Liver (tissue), 9 donors: ENCODE results near the gene XRCC5. TPM values are rescaled to one million over a fixed set of nuclear protein-coding genes. Genes with fewer than 3 reads are reported as not detected.
A peak's percentile ranks its signal among the peaks of the same experiment; 100 is the strongest.

Source experiments
- DNase-seq: peaks from one replicate; pipeline ENCODE4 v3.0.0-alpha.2; 2017; ENCODE audit warnings: low spot score
- H3K27ac ChIP-seq, 2 donors: one replicate each; pipeline ENCODE4 v1.7.0; 2013; ENCODE audit warnings: inconsistent platforms in 2 of 2, low read length in 2 of 2, control low read depth in 1 of 2, low read depth in 1 of 2, mild to moderate bottlenecking in 1 of 2
- H3K27me3 ChIP-seq, 4 donors: one replicate each; pipeline versions ENCODE4 v1.6.1 to v1.7.0; 2013; ENCODE audit warnings: low read length in 3 of 4, inconsistent platforms in 1 of 4, mild to moderate bottlenecking in 1 of 4, moderate library complexity in 1 of 4; ENCODE audit not compliant: control insufficient read depth in 4 of 4, insufficient read depth in 4 of 4
- H3K36me3 ChIP-seq, 4 donors: one replicate each; pipeline versions ENCODE4 v1.6.1 to v1.7.0; 2013; ENCODE audit warnings: low read length in 3 of 4, mild to moderate bottlenecking in 3 of 4, low read depth in 1 of 4, moderate library complexity in 1 of 4; ENCODE audit not compliant: control insufficient read depth in 4 of 4, insufficient read depth in 3 of 4
- H3K4me1 ChIP-seq, 4 donors: one replicate each; pipeline versions ENCODE4 v1.6.1 to v1.7.0; 2013; ENCODE audit warnings: low read length in 3 of 4, mild to moderate bottlenecking in 3 of 4, moderate library complexity in 1 of 4; ENCODE audit not compliant: control insufficient read depth in 4 of 4, insufficient read depth in 4 of 4
- H3K4me3 ChIP-seq, 3 donors: one replicate each; pipeline versions ENCODE4 v1.6.1 to v1.7.0; 2013; ENCODE audit warnings: low read length in 3 of 3, control low read depth in 1 of 3, low read depth in 1 of 3, mild to moderate bottlenecking in 1 of 3
- H3K9ac ChIP-seq, 2 donors: one replicate each; pipeline ENCODE4 v1.7.0; 2013; ENCODE audit warnings: low read length in 2 of 2, mild to moderate bottlenecking in 2 of 2, moderate library complexity in 2 of 2, control low read depth in 1 of 2, low read depth in 1 of 2
- H3K9me3 ChIP-seq, 4 donors: one replicate each; pipeline versions ENCODE4 v1.6.1 to v1.7.0; 2013; ENCODE audit warnings: low read length in 3 of 4; ENCODE audit not compliant: control insufficient read depth in 4 of 4
- ATF3 ChIP-seq: IDR thresholded peaks from 2 replicates; pipeline ENCODE4 v1.6.1; 2016; ENCODE audit warnings: antibody characterized with exemption
- CTCF ChIP-seq: fragments of 150-350 bp; IDR thresholded peaks from 2 replicates; pipeline ENCODE4 v1.5.1; 2017; ENCODE audit warnings: improper control_type of control experiment, low read depth, low read length; ENCODE audit not compliant: missing input control
- EGR1 ChIP-seq, 2 donors: IDR thresholded peaks; 2 replicates each; pipeline ENCODE4 v1.6.1; 2016 to 2018; ENCODE audit warnings: antibody characterized with exemption in 2 of 2, low read depth in 2 of 2
- FOXA1 ChIP-seq: IDR thresholded peaks from 2 replicates; pipeline ENCODE4 v1.6.1; 2016; ENCODE audit warnings: antibody characterized with exemption
- FOXA2 ChIP-seq: IDR thresholded peaks from 2 replicates; pipeline ENCODE4 v1.6.1; 2016; ENCODE audit warnings: antibody characterized with exemption
- GABPA ChIP-seq, 2 donors: IDR thresholded peaks in 1 of 2; conservative IDR thresholded peaks in 1 of 2; 2 replicates each; pipeline ENCODE4 v1.6.1; 2016; ENCODE audit warnings: antibody characterized with exemption in 2 of 2, mild to moderate bottlenecking in 1 of 2, moderate library complexity in 1 of 2
- HNF4A ChIP-seq, 2 donors: conservative IDR thresholded peaks; 2 replicates each; pipeline ENCODE4 v1.6.1; 2016; ENCODE audit warnings: antibody characterized with exemption in 2 of 2, mild to moderate bottlenecking in 2 of 2
- HNF4G ChIP-seq: IDR thresholded peaks from 2 replicates; pipeline ENCODE4 v1.6.1; 2016; ENCODE audit warnings: antibody characterized with exemption
- JUND ChIP-seq, 2 donors: IDR thresholded peaks; 2 replicates each; pipeline ENCODE4 v1.6.1; 2016; ENCODE audit warnings: antibody characterized with exemption in 2 of 2
- NR2F2 ChIP-seq: IDR thresholded peaks from 2 replicates; pipeline ENCODE4 v1.6.1; 2016; ENCODE audit warnings: antibody characterized with exemption
- RAD21 ChIP-seq, 2 donors: IDR thresholded peaks; 2 replicates each; pipeline ENCODE4 v1.6.1; 2016; ENCODE audit warnings: antibody characterized with exemption in 2 of 2, mild to moderate bottlenecking in 2 of 2
- RXRA ChIP-seq, 2 donors: IDR thresholded peaks; 2 replicates each; pipeline ENCODE4 v1.6.1; 2017 to 2018; ENCODE audit warnings: antibody characterized with exemption in 2 of 2, mild to moderate bottlenecking in 1 of 2
- SP1 ChIP-seq: IDR thresholded peaks from 2 replicates; pipeline ENCODE4 v1.6.1; 2018; ENCODE audit warnings: antibody characterized with exemption, mild to moderate bottlenecking
- TAF1 ChIP-seq: conservative IDR thresholded peaks from 2 replicates; pipeline ENCODE4 v1.6.1; 2016; ENCODE audit warnings: antibody characterized with exemption, mild to moderate bottlenecking
- YY1 ChIP-seq: IDR thresholded peaks from 2 replicates; pipeline ENCODE4 v1.6.1; 2016; ENCODE audit warnings: antibody characterized with exemption, mild to moderate bottlenecking
- ZBTB33 ChIP-seq: IDR thresholded peaks from 2 replicates; pipeline ENCODE4 v1.6.1; 2016; ENCODE audit warnings: antibody characterized with exemption
- WGBS: extraction: QIAGEN DNeasy Blood & Tissue Kit; methylation state at CpG from one replicate; pipeline ENCODE4 v1.1.7; 2013; 5-methylcytosine and 5-hydroxymethylcytosine counted together
- polyA plus RNA-seq, 2 donors: library from polyadenylated mRNA; stranded (reverse) in 1 of 2; unstranded in 1 of 2; fragments of 200-250 nt in 1 of 2; fragments of >200 nt in 1 of 2; fragmentation: Nextera tagmentation in 1 of 2; extraction: Ambion mirVana in 1 of 2; gene quantifications; one replicate each; pipeline versions ENCODE4 v1.2.1 to v1.2.3, GENCODE V29; 2013 to 2015
- total RNA-seq, 2 donors: library from RNA; depleted of rRNA; stranded (reverse); fragments of >200 nt; gene quantifications; one replicate each; pipeline ENCODE4 v1.2.3, GENCODE V29; 2014
- TF ChIP-seq, protein P1 (sequence below): IDR thresholded peaks from 2 replicates; pipeline ENCODE4 v1.6.1; 2016; ENCODE audit warnings: antibody characterized with exemption
- TF ChIP-seq, protein P2 (sequence below): IDR thresholded peaks from 2 replicates; pipeline ENCODE4 v1.6.1; 2016; ENCODE audit warnings: antibody characterized with exemption, mild to moderate bottlenecking
- donor health status: healthy.
- donor health status: healthy.
- donor health status: healthy.
- donor health status: healthy.
- donor health status: healthy.

The XRCC5 gene
- total and polyA plus RNA-seq, 4 donors: 63.7 to 140 (median 84.5) TPM

DNA sequence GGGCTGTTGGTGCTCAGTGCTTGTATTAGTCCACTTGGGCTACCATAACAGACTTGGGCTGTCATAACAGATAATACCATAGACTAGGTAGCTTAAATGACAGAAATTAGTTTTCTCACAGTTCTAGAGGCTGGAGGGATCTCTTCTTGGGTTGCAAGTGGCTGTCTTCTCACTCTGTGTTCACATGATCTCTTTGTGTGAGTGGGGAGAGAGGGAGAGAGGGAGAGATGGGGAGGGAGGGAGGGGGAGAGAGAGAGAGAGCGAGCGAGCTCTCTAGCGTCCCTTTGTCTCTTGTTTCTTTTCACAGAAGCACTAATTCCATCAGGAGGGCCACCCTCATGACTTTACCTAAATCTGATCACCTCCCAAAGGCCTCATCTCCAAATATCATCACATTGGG lies 4.5 kb upstream of the XRCC5 start (continued):
- TF ChIP-seq ZBTB33: no peak
- TF ChIP-seq TAF1: no peak
- no peak for TF ChIP-seq EGR1 (IDR thresholded peaks at IDR 0.05; ENCODE audit: low read depth in 2 of 2)
- TF ChIP-seq JUND (IDR thresholded peaks at IDR 0.05): no peak
- TF ChIP-seq NR2F2: no peak
- no peak for TF ChIP-seq HNF4G

DNA sequence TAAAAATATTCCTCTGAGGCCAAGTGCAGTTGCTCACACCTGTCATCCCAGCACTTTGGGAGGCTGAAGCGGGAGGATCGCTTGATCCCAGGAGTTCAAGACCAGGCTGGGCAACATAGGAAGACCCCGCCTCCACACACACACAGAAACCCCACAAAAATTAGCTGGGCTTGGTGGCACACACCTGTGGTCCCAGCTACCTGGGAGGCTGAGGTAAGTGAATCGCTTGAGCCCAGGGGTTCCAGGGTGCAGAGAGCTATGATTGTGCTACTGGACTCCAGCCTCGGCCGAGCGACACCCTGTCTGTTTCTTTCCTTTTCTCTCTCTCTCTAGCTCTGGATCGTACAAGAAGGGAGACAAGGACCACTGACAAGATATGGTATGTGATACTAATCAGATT lies 1.8 kb upstream of the XRCC5 start:
- Histone ChIP-seq H3K4me3 (peak overlapping the region in 1 of 3 donors; percentile 12), H3K36me3 (peaks cover 0 to 8% (median 0%) of the 10 kb centered on the region in 4 donors), H3K27ac (no peak overlapping the region), H3K4me1 (peaks cover 4 to 31% (median 20%) of the 10 kb centered on the region in 4 donors), H3K27me3 (no peaks in the 10 kb centered on the region), H3K9me3 (no peaks in the 10 kb centered on the region), H3K9ac (peak overlapping the region in 1 of 2 donors; percentile 43)
- 84% methylated on average over 8 of the region's 8 CpGs for WGBS
- TF ChIP-seq FOXA1: no peak
- no peak for TF ChIP-seq GABPA (IDR thresholded peaks at IDR 0.05 in 1 of 2, conservative IDR thresholded peaks at IDR 0.05 in 1 of 2)
- no peak for TF ChIP-seq NR2F2
- TF ChIP-seq JUND (IDR thresholded peaks at IDR 0.05): no peak
- TF ChIP-seq TAF1: no peak
- no peak for TF ChIP-seq CTCF
- TF ChIP-seq, protein P1, sequence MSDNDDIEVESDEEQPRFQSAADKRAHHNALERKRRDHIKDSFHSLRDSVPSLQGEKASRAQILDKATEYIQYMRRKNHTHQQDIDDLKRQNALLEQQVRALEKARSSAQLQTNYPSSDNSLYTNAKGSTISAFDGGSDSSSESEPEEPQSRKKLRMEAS: no peak
- TF ChIP-seq EGR1 (IDR thresholded peaks at IDR 0.05; ENCODE audit: low read depth in 2 of 2): no peak
- no peak for DNase-seq

DNA sequence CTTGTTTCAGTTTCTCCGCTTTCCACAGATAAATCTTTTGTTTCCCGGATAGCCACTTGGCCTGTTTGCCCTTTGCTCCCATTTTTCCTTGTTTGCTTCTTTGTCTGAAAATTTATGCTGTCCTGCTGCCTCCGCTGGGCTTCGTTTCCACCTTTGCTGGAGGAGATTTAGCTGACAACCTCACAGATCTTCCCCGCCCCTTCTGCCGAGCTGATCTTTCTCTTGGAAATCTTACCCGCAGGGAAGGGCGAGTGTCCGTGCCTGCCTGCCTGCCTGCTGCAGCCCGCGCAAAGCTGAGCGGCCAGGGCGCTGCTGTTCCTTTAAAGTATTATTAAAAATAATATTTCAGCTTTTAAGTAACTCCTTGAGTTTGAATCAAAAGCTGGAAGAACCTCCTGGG lies 1.4 kb upstream of the XRCC5 start:
- no peaks in the 10 kb centered on the region for H3K9me3 ChIP-seq
- no peak overlapping the region for H3K27ac ChIP-seq
- no peaks in the 10 kb centered on the region for H3K27me3 ChIP-seq
- H3K9ac ChIP-seq: peak overlapping the region in 1 of 2 donors; percentile 43
- DNase-seq: no peak
- 47% methylated on average over 13 of the region's 13 CpGs for WGBS
- peak in 1 of 2 donors; percentile 5 for TF ChIP-seq HNF4A (conservative IDR thresholded peaks at IDR 0.05)
- no peak for TF ChIP-seq JUND (IDR thresholded peaks at IDR 0.05)
- TF ChIP-seq RAD21 (IDR thresholded peaks at IDR 0.05): peak in 1 of 2 donors; percentile 29
- no peak for TF ChIP-seq ATF3
- no peak for TF ChIP-seq RXRA (IDR thresholded peaks at IDR 0.05)
- TF ChIP-seq FOXA2: no peak
- no peak for TF ChIP-seq TAF1
- TF ChIP-seq SP1: no peak
- no peak for TF ChIP-seq CTCF
- TF ChIP-seq, protein P2, sequence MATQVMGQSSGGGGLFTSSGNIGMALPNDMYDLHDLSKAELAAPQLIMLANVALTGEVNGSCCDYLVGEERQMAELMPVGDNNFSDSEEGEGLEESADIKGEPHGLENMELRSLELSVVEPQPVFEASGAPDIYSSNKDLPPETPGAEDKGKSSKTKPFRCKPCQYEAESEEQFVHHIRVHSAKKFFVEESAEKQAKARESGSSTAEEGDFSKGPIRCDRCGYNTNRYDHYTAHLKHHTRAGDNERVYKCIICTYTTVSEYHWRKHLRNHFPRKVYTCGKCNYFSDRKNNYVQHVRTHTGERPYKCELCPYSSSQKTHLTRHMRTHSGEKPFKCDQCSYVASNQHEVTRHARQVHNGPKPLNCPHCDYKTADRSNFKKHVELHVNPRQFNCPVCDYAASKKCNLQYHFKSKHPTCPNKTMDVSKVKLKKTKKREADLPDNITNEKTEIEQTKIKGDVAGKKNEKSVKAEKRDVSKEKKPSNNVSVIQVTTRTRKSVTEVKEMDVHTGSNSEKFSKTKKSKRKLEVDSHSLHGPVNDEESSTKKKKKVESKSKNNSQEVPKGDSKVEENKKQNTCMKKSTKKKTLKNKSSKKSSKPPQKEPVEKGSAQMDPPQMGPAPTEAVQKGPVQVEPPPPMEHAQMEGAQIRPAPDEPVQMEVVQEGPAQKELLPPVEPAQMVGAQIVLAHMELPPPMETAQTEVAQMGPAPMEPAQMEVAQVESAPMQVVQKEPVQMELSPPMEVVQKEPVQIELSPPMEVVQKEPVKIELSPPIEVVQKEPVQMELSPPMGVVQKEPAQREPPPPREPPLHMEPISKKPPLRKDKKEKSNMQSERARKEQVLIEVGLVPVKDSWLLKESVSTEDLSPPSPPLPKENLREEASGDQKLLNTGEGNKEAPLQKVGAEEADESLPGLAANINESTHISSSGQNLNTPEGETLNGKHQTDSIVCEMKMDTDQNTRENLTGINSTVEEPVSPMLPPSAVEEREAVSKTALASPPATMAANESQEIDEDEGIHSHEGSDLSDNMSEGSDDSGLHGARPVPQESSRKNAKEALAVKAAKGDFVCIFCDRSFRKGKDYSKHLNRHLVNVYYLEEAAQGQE: no peak
- TF ChIP-seq YY1: no peak
- H3K4me3 ChIP-seq: peak overlapping the region in 1 of 3 donors; percentile 12
- H3K36me3 ChIP-seq: peaks cover 0 to 8% (median under 1%) of the 10 kb centered on the region in 4 donors
- H3K4me1 ChIP-seq: peaks cover 4 to 31% (median 20%) of the 10 kb centered on the region in 4 donors
